ENCODE results near the gene FAM20C.
"Not testable (repeated sequence)": the region's sequence is repeated elsewhere in the genome, so short reads cannot be mapped to it uniquely, and the experiment has no call there.

Gene FAM20C

DNA sequence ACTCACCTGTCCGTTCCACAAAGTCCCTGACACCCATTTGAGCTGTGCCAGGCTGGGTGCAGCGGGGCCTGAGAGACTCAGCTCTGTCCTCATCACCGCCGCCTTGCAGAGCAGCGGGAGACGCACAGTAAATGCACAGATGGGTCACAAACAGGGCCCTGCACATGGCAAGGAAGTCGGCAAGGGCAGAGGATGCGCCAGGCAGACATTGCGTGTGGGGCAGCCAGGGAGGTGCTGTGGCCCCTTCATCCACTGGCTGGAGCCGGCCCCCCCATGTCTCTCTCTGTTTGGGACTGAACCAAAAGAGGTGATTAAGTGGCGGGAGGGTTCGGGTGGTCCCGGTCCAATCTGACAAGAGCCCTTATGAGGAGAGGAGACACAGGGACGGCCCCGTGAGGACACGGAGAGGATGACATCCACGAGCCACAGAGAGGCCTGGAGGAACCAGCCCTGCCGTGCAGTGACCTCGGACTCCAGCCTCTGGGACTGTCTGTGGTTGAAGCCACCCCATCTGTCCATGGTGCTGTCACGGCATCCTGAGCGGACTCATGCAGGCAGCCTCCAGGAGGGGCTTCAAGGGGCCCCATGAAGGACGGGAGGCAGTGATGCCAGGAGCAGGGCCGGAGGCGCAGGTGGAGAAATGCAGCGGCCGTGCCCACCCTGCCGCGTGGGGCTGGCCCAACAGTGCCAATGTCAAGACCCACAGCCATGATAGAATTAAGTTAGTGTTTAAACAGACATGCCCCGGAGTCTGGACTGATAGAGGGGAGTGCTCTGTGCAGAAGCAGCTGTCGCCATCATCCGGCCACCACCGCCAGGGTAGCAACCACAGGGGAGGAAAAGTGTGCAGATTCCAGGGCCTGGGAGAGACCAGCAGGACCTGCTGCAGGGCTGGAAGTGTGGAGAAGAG, 69.2 kb downstream of the FAM20C start:
- DNase-seq, result no peak

DNA sequence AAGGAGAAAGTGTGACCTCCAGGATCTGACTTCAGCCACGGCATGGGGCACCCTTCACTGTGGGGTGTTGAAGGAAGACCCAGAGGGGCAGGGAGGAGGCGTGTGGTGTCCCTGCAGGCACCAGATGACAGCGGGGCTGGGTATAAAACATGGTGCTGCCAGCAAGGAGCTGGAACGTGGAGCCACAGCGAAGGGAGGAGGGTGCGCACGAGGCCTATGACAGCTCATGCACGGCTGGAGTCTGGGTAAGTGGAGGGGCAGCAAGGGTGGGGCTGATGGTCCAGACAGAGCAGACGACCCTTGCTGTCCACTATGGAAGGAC, 69.8 kb downstream of the FAM20C start:
- no peak for DNase-seq

DNA sequence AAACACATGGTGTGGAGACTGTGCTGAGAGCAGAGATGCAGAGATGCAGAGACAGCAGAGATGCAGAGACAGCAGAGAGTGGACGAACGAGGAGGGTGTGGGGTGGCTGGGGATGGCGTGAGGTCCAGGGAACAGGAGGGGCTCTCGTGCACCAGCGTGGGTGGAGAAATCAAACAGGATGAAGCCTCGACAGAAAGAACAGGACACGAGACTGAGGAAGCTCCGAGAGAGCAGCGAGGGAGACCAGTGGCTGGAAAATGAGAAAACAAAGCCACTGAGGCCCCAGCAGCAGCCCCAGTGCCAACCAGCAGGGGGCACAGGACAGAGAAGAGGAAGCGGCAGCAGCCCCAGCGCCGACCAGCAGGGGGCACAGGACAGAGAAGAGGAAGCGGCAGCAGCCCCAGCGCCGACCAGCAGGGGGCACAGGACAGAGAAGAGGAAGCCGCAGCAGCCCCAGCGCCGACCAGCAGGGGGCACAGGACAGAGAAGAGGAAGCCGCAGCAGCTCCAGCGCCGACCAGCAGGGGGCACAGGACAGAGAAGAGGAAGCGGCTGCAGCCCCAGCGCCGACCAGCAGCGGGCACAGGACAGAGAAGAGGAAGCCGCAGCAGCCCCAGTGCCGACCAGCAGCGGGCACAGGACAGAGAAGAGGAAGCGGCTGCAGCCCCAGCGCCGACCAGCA, 70.4 kb downstream of the FAM20C start:
- DNase-seq, result not testable (repeated sequence)

DNA sequence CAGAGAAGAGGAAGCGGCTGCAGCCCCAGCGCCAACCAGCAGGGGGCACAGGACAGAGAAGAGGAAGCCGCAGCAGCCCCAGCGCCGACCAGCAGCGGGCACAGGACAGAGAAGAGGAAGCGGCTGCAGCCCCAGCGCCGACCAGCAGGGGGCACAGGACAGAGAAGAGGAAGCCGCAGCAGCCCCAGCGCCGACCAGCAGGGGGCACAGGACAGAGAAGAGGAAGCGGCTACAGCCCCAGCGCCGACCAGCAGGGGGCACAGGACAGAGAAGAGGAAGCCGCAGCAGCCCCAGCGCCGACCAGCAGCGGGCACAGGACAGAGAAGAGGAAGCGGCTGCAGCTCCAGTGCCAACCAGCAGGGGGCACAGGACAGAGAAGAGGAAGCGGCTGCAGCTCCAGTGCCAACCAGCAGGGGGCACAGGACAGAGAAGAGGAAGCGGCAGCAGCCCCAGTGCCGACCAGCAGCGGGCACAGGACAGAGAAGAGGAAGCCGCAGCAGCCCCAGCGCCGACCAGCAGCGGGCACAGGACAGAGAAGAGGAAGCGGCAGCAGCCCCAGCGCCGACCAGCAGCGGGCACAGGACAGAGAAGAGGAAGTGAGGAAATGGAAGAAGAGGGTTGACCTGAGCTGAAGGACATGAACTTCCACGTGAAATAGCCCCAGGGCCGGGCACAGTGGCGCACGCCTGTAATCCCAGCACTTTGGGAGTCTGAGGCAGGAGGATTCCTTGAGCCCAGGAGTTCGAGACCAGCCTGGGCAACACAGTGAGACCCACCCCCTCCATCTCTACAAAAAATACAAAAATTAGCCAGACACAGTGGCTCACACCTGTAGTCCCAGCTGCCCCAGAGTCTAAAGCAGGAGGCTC, 71.3 kb downstream of the FAM20C start:
- not testable (repeated sequence) for DNase-seq

DNA sequence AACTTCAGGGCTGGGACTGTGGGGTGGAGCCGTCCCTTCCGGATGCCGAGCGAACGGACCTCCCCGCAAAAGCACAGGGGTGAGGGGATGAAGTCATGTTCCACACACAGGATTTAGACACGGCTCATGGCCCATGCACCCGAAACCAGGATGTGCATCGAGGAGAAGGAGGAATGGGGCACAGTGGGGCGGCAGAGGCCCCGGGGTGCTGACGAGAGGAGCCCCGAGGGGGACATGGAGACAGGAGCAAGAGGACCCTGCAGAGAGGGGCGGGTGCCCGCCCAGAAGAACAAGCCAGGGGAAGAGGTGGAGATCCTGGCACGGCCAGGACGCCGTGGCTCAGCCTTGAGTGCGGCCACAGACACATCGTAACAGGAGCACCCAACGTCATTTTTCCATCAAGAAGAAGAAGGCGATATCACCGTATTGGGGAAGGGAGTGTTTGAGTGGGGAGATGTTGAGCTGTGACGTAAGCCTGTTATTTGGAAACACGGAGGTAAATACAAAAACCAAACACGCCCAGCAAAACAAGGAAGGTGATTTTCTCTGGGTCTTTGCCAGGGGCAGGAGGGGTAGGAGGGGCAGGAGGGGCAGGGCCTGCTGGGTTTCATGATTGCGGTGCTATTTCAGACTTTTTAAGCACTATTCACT, 72.3 kb downstream of the FAM20C start:
- no peak for DNase-seq

DNA sequence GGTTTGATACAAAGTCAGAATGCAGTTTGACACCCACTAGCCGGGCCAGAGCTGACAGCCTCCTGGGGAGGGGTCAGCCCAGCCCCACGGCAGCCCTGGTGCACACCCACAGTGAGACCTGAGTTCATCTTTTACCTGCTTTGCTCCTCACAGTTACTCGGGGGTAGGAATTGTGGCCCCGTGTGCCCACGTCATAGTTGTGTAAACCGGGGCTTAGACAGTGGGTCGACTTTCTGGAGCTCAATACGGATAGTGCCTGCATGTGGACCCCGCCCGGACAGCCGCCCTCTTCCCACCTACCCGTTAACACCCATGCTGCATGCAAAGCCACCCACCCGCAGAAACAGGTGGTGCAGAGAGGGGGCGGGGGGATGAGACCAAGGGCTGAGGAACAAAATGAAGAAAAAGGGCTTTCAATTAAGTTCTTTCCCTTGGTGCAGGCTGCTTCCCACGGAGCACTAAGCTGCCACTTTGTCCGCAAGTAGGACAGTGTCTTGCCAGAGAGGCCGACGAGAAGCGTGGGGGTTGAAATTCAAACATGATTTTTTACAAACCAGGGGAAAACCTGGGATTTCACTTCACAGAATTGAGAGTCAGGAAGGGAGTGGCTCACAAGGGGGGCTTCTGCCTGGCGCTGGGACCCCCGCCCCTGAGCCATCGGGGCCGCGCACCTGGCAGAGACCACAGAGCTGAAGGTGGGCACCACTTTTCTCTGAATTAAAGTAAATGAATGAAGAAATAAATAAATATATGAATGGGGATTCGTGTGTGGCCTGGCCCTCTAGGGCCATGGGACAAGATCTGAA, 73.0 kb downstream of the FAM20C start:
- DNase-seq, result no peak

DNA sequence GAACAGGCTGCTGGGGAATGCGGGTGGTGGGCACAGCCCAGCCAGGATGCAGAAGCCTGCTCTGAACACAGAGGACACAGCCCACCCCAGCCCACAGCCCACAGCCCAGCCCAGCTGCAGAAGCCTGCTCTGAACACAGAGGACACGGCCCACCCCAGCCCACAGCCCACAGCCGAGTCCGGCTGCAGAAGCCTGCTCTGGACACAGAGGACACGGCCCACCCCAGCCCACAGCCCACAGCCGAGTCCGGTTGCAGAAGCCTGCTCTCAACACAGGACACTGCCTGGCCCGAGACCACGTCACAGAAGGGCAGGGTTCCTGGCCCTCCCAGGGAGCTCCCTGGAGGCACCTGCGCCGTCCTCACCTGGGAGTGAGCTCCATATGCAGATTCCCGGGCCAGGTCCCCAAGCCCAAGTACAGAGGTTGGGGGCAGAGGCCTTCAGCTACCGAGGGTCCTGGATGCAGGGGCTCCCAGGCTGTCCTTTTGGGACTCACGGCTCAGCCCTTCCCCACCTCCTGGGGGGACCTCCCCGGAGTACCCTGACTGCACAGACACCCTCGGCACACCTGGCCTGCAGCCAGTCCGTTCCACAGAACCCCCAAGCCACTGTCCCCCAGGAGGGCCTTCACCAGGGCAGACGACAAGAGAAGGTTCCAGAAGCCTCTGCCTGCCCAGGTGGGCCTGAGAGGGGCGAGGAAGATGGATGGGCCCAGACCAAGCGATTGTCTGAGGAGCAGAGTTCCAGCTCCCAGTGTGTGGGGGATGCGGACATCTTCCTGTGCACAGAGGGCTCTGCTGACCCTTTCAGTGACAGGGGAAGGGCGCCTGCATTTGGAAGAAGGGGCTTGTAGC, 73.9 kb downstream of the FAM20C start:
- DNase-seq, result no peak

DNA sequence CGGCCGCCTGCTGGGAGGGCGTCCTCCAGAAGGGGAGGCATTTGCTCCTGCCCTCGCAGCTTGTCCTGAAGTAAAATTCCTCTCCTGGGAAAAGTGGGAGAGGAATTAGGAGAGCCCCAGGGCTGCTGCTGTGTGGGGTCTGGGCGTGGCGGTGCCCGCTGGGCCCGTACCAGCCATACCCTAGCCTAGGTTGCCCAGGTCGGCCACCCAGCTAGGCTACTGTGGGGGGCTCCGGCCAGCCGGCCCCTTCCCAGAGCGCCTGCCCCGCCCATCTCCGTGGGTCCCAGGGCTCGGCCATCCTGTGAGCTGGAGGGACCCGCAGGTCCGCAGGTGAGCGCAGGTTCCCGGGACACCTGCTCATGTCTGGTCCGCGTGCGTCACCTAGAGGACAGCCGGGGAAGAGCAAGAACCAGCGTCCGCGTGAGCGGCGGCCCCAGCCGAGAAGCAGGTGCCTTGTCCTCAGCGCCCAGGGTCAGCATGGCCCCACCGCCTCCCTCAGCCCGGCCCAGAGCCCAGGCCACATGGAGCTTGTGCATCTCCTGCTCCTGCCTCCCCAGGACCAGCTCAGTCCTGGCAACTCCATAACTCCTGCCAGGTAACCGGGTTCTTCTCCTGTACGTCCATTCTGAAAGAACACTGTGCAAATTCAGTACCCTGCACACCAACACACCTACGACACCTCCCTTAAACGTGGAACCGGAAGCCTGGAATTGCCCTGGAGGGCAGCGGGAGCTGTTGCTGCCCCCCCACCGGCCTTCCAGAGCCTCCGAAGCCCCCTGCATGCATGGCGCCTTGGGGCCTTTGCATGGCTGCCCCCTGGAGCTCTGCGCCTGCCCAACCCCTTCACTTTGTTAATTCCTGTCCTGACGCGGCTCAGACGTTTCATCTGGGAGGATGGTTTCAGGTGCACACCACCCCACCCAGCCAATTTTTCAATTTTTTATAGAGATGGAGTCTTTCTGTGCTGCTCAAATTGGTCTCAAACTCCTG, 74.8 kb downstream of the FAM20C start:
- DNase-seq, result no peak

DNA sequence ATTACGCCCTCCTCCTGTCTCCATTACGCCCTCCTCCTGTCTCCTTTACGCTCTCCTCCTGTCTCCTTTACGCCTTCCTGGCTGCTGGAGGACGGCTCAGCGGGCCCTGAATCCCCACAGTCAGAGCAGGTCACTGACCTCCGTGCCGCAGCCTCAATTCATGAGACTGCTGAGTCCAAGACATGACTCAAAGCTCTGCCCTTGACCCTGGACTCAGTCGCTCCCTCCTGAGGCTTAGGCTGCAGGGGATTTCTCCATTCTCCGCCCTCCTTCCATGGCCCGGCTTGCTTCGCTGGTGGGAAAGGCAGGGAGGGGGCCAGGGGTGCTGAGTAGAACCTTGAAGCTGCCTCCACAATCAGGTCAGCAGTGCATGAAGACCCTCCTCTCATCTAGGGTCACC, 76.6 kb downstream of the FAM20C start:
- DNase-seq, result no peak

DNA sequence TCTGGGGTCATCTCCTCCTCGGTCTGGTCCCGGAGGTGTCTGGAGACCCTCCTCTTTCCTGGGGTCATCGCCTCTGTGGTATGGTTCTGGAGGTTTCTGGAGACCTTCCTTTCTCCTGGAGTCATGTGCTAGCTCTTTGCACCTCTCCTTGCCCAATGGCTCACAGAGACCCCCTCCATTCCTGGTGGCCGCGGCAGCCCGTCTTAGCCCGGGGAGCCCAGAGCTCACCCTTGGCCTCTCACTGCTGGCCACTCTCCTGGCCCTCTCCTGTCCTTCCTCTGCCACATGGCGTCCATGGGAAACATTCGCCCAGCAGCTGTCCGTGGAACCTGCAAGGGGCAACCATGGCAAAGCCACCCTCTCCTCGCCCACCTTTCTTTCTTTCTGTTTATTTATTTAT, 77.3 kb downstream of the FAM20C start:
- DNase-seq, result no peak

DNA sequence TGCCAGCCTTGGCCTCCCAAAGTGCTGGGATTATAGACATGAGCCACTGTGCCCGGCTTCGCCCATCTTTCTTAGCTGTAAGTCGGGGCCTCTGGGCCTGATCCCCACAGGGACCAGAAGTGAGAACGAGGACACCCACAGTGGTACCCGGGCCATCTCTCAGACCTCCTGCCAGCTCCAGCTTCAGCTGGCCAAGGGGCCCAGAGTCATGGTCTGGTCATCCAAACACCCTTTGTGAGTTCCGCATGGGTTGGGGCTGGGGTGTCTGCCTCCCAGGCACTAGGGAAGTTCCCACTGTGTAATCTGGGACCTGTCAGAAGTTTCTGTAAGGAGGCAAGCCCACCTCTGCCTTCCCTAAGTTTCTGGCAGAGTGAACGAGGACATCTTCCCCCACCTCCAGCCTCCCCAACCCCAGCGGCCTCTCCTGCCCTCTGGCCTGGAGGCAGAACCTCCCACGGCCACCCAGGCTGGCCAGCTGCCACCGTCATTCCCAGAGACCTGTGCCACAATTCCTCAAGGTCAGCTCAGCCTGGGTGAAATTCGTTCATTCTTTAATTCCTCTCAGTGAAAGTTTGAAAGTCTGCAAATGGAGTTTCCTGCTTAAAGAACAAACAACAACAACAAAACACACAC, 78.1 kb downstream of the FAM20C start:
- no peak for DNase-seq

DNA sequence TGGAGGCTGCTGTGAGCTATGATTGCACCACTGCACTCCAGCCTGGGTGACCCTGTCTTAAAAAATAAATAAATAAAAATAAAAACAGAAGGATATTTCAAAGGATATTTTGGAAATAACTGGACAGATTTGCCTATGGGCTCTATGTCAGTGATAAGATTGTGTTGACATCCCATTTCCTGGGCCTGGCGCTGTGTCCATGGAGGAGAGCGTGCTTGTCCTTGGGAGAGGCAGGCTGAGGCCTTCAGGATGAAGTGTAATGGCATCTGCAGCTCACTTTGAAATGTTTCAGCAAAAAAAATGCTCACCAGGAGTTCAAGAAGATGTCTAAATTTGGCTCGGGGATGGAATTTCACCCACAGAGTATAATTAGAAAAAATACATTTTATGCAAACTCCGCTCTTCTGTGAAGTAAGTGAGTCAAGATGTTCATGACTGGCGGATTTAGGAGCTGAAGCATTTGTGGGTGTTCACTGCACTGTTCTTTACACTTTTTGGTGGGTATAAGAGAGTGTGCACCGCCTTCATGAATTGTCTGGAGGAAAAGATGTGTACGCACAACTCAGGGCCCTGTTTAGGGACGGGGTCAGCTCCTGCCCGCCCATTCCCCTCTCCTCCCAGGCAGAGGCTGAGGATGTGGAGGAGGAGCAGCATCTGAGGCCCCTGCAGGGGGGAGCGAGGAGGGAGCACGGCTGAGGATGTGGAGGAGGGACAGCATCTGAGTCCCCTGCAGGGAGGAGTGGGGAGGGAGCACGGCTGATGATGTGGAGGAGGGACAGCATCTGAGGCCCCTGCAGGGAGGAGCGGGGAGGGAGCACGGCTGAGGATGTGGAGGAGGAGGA, 79.1 kb downstream of the FAM20C start:
- DNase-seq, result peak; percentile 39

DNA sequence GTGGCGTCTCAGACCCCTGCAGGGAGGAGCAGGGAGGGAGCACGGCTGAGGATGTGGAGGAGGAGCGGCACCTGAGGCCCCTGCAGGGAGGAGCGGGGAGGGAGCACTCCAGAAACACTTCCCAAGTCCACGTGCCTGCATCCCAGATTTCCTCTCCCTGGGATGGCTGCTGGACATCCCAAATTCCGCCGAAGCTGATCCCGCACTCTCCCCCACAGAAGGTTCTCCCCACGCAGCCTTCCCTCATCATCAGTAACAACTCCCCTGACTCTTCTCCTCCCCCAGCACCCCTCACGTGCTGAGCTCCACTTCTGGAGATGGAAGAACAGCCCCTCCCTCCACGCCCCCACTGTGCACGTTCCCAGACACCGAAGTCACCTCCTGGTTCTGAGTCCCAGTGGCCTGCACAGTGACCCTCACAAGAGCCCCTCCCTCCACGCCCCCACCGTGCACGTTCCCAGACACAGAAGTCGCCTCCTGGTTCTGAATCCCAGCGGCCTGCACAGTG, 79.8 kb downstream of the FAM20C start:
- no peak for DNase-seq

DNA sequence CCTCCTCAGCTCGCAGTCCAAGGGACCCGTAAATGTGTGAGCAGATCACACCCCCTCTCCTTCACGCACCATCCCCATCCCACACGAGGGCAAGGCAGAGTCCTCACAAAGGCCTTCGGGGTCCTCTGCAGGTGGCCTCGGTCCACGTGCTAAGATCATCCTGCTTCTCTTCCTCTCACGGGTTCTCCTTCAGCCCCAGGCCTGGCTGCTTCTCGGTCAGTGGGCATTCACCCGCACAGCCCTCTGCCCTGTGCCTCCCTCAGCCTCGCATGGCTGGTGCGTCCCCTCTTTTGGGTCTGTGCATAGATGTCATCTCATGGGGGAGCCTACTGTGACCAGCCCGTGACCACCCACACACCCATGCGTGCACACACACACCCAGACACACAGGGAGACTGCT, 80.3 kb downstream of the FAM20C start:
- DNase-seq, result no peak

DNA sequence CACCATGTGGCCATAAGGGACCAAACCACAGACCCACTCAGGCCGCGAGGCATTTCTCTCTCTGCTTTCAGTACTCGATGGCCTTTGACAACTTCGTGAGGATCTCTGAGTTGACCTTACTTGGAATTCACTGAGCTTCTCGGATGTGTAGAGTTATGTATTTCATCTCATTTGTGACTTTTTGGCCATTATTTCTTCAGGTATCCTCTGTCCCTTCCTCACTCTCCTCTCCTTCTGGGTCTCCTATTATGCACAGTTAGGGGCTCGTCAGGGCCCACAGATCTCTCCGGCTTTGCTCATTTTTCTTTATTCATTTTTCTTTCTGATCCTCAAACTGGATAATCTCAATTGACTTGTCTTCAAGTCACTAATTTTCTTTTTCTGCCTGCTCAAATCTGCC, 81.0 kb downstream of the FAM20C start:
- no peak for DNase-seq

DNA sequence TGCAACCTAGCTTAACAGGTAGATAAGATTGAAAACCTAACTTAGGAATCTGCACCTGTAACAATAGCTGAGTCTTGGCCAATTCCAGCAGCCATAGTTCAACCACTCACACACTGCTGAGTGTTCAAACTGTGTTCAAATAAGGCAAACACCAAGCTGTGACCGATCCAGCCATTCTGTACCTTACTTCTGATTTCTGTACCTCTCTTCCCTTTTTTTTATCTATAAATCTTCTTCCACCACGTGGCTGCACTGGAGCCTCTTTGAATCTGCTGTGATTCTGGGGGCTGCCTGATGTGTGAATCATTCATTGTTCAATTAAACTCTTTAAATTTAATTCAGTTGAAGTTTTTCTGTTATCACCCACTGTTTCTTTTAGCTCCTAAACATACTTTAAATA, 81.9 kb downstream of the FAM20C start:
- DNase-seq, result no peak

DNA sequence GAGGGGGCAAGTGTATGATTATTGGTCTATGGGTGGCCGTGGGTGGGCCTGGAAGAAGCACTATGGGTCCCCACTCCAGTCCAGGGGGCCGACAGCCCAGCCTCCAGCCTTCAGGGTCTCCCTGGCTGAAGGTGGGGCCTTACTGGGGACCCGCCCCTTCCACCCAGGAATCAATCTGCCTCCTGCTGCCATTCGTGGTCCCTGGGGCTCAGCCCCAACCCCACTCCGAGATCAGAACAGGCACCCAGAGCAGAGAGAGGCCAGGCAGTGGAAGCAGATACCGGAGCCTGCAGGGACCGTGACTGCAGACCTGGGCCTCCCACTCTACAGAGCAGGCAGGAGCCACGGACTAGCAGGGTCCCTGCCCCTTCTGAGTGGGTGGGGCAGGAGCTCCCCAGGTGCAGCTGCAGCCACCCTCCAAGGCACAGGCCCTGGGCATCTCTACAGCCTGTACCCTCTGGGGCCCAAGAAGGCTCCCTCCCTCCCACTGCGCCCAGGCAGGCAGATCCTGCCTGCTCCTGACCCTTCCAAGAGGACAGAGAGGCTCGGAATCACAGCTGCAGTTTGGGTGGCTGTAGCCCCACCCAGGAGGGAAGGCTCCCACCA, 84.0 kb downstream of the FAM20C start:
- no peak for DNase-seq

DNA sequence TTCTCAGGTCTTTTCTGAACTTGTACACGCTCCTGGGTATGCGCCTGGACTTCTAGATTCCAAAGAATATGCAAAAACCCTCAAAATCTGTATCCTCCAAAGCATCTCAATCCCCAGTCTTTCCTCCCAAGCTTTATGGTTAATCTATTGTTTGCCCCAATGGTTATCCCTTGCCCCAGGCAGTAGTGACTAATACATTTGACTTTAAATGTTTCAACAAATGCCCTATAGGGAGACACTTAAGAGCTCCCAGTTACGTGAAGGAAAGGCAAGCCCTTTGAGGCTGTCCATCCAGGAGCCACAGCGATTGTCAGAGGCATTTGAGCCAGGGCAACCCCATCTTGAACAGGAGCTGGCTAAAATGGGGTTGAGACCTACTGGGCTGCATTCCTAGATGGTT, 84.9 kb downstream of the FAM20C start:
- DNase-seq, result no peak

All from fibroblast of skin of right quadriceps (primary cell).